PFSK-1 (cell line): ENCODE data around the gene PAX2.

Experiments used
- POLR2AphosphoS5 ChIP-seq: IDR thresholded peaks from 2 replicates; pipeline ENCODE4 v1.6.1; 2012; ENCODE audit warnings: low read depth, mild to moderate bottlenecking, control low read depth, low read length, moderate library complexity
- TAF1 ChIP-seq: IDR thresholded peaks from 2 replicates; pipeline ENCODE4 v1.6.1; 2012; ENCODE audit warnings: low read length, control low read depth, borderline replicate concordance; ENCODE audit not compliant: insufficient read depth
- TF ChIP-seq, protein P1 (sequence below), 2 experiments: IDR thresholded peaks; 2 replicates each; pipeline versions ENCODE4 v1.6.1 to v1.8.0; 2011 to 2012; ENCODE audit warnings: low read depth in 2 of 2, low read length in 2 of 2, control low read depth in 1 of 2, inconsistent platforms in 1 of 2, mild to moderate bottlenecking in 1 of 2, moderate library complexity in 1 of 2; ENCODE audit not compliant: insufficient read depth in 1 of 2

DNA sequence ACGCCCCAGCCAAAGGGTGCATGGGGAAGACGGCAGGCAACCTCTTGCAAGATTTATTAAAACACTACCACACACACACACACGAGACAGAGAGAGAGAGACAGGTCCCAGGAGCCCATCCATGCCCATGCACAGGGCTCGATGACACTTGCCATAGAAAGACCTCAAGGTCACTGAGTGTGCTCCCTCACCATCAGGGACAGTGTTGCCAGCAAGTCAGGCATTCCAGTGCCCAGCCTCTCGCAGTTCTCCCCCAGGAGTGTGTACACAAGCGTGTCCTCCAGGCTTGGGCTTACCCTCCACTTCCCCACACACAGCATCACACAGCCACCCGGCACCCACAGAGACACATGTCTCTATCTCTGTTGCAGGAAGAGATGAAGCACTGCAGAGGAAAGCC is 120.6 kb downstream of the PAX2 start:
- TF ChIP-seq POLR2AphosphoS5 (no peak), TAF1 (no peak)
- TF ChIP-seq, protein P1, sequence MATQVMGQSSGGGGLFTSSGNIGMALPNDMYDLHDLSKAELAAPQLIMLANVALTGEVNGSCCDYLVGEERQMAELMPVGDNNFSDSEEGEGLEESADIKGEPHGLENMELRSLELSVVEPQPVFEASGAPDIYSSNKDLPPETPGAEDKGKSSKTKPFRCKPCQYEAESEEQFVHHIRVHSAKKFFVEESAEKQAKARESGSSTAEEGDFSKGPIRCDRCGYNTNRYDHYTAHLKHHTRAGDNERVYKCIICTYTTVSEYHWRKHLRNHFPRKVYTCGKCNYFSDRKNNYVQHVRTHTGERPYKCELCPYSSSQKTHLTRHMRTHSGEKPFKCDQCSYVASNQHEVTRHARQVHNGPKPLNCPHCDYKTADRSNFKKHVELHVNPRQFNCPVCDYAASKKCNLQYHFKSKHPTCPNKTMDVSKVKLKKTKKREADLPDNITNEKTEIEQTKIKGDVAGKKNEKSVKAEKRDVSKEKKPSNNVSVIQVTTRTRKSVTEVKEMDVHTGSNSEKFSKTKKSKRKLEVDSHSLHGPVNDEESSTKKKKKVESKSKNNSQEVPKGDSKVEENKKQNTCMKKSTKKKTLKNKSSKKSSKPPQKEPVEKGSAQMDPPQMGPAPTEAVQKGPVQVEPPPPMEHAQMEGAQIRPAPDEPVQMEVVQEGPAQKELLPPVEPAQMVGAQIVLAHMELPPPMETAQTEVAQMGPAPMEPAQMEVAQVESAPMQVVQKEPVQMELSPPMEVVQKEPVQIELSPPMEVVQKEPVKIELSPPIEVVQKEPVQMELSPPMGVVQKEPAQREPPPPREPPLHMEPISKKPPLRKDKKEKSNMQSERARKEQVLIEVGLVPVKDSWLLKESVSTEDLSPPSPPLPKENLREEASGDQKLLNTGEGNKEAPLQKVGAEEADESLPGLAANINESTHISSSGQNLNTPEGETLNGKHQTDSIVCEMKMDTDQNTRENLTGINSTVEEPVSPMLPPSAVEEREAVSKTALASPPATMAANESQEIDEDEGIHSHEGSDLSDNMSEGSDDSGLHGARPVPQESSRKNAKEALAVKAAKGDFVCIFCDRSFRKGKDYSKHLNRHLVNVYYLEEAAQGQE (IDR thresholded peaks at IDR 0.05; ENCODE audit: insufficient read depth in 1 of 2, low read depth in 2 of 2, low read length in 2 of 2) = no peak
